HepG2 (cell line): Measurements from ENCODE around the gene HDHD3. TPM values are rescaled to one million over a fixed set of nuclear protein-coding genes. Genes with fewer than 3 reads are reported as not detected.
A peak's percentile ranks its signal among the peaks of the same experiment; 100 is the strongest.

ENCODE experiments used
- ATAC-seq: fragments of 200-7000 bp; cut with Tn5 transposase; 3 replicates; pipeline ENCODE4 v1.9.1; 2020; ENCODE audit warnings: mild to moderate bottlenecking, moderate library complexity
- BruUV-seq: library from RNA; stranded (reverse); fragments of 400-500 nt; replicated peaks from 2 replicates; lab custom pipeline; 2021; lab: Mats Ljungman, UMichigan
- CTCF ChIA-PET: fragments of 300-600 bp; formaldehyde crosslinking; extraction: SDS; loops from one replicate; lab custom pipeline; 2021; ENCODE audit warnings: low total read pairs, inconsistent platforms, low intra/inter-chr PET ratio; lab: Yijun Ruan, JAX
- POLR2A ChIA-PET: fragments of 350-600 bp; sonication (Branson Sonifier 250); formaldehyde crosslinking; loops from one replicate; lab custom pipeline; 2020; ENCODE audit warnings: antibody characterized with exemption, inconsistent platforms; lab: Yijun Ruan, JAX
- DNase-seq: peaks from one replicate; pipeline ENCODE4 v3.0.0-alpha.2; 2015; ENCODE audit warnings: low spot score
- FAIRE-seq: peaks from 3 replicates; lab custom pipeline; 2011; peaks lifted over from hg19 to GRCh38; lab: Jason Lieb, UNC
- H2AFZ ChIP-seq: one replicate; pipeline ENCODE4 v1.6.1; 2011; ENCODE audit warnings: low read length, inconsistent platforms
- H3K27ac ChIP-seq: fragments of 300-600 bp; 3 replicates; pipeline ENCODE4 v1.8.0; 2011; ENCODE audit warnings: mixed run types, mild to moderate bottlenecking, mixed read lengths, low read length, inconsistent platforms; ENCODE audit not compliant: insufficient read depth; ENCODE audit errors: extremely low read length
- H3K27me3 ChIP-seq, 2 experiments: fragments of 200-600 bp in 1 of 2; 2 replicates in 1 of 2; 3 replicates in 1 of 2; pipeline versions ENCODE4 v1.6.0 to v1.8.0; 2011; ENCODE audit warnings: low read length in 2 of 2, mild to moderate bottlenecking in 2 of 2, moderate library complexity in 2 of 2, inconsistent platforms in 1 of 2; ENCODE audit not compliant: insufficient read depth in 2 of 2, control insufficient read depth in 1 of 2
- H3K36me3 ChIP-seq, 2 experiments: fragments of 200-600 bp in 1 of 2; replicated peaks in 1 of 2; 2 replicates in 1 of 2; 3 replicates in 1 of 2; pipeline versions ENCODE4 v1.5.1 to v1.8.0; 2011; ENCODE audit warnings: low read length in 2 of 2, inconsistent platforms in 1 of 2; ENCODE audit not compliant: insufficient read depth in 2 of 2, control insufficient read depth in 1 of 2
- H3K4me1 ChIP-seq: 2 replicates; pipeline ENCODE4 v1.5.1; 2012; ENCODE audit warnings: low read length, inconsistent platforms; ENCODE audit not compliant: insufficient read depth
- H3K4me2 ChIP-seq: 2 replicates; pipeline ENCODE4 v1.6.0; 2011; ENCODE audit warnings: low read depth, low read length, inconsistent platforms
- H3K4me3 ChIP-seq, 3 experiments: fragments of 200-600 bp in 1 of 3; sonication (generic), shearing (Covaris generic) in 1 of 3; replicated peaks in 1 of 3; 2 replicates each; pipeline ENCODE4 v1.5.1; 2011 to 2016; ENCODE audit warnings: low read length in 3 of 3, inconsistent platforms in 2 of 3, low read depth in 2 of 3, mild to moderate bottlenecking in 2 of 3, control low read depth in 1 of 3, mixed read lengths in 1 of 3; ENCODE audit not compliant: insufficient read depth in 1 of 3
- H3K79me2 ChIP-seq: one replicate; pipeline ENCODE4 v1.6.1; 2011; ENCODE audit warnings: low read length, inconsistent platforms; ENCODE audit not compliant: insufficient read depth
- H3K9ac ChIP-seq: 2 replicates; pipeline ENCODE4 v1.6.0; 2011; ENCODE audit warnings: mild to moderate bottlenecking, low read depth, low read length, inconsistent platforms; ENCODE audit not compliant: insufficient read depth
- H3K9me3 ChIP-seq: 2 replicates; pipeline ENCODE4 v1.5.1; 2012; ENCODE audit warnings: mild to moderate bottlenecking, low read length
- H4K20me1 ChIP-seq: 2 replicates; pipeline ENCODE4 v1.6.0; 2011; ENCODE audit warnings: inconsistent platforms, mild to moderate bottlenecking, low read length, moderate library complexity; ENCODE audit not compliant: insufficient read depth
- CENPX ChIP-seq: sonication (generic); formaldehyde crosslinking; IDR thresholded peaks from 2 replicates; pipeline ENCODE4 v1.9.0; 2021; ENCODE audit warnings: mild to moderate bottlenecking, missing genetic modification reagents, moderate library complexity
- ETS1 ChIP-seq: sonication (generic); formaldehyde crosslinking; IDR thresholded peaks from 2 replicates; pipeline ENCODE4 v1.4.0; 2020; ENCODE audit warnings: missing genetic modification reagents
- GATAD1 ChIP-seq: IDR thresholded peaks from 2 replicates; pipeline ENCODE4 v1.6.1; 2016; ENCODE audit warnings: missing genetic modification reagents, missing compliant biosample characterization
- SOX13 ChIP-seq, 3 experiments: fragments of 450-650 bp in 1 of 3; sonication (generic) in 1 of 3; formaldehyde crosslinking in 1 of 3; IDR thresholded peaks in 2 of 3; conservative IDR thresholded peaks in 1 of 3; 2 replicates each; pipeline versions ENCODE4 v1.5.0 to v1.6.1; 2016 to 2020; ENCODE audit warnings: antibody characterized with exemption in 1 of 3, mild to moderate bottlenecking in 1 of 3, missing compliant biosample characterization in 1 of 3, missing genetic modification reagents in 1 of 3, moderate library complexity in 1 of 3
- WIZ ChIP-seq: sonication (generic); formaldehyde crosslinking; IDR thresholded peaks from 2 replicates; pipeline ENCODE4 v1.5.1; 2020; ENCODE audit warnings: mild to moderate bottlenecking, missing genetic modification reagents
- ZNF660 ChIP-seq: sonication (generic); formaldehyde crosslinking; IDR thresholded peaks from 2 replicates; pipeline ENCODE4 v1.5.1; 2020; ENCODE audit warnings: mild to moderate bottlenecking, low read depth, missing genetic modification reagents, borderline replicate concordance
- WGBS: methylation state at CpG from one replicate; pipeline ENCODE4 v1.1.6; 2017; ENCODE audit warnings: low lambda C conversion rate; 5-methylcytosine and 5-hydroxymethylcytosine counted together
- in situ Hi-C: cut with HindIII; loops from 2 replicates; pipeline ENCODE4 v1.10.0; 2017; ENCODE audit warnings: low pct_unique_long_range_greater_than_20kb; ENCODE audit not compliant: extremely low pct_ligation_motif_present
- intact Hi-C: fragments of 100-400 bp; cut with micrococcal nuclease; formaldehyde crosslinking; loops from one replicate; pipeline ENCODE4 v1.10.0; 2022; ENCODE audit not compliant: unreplicated experiment
- polyA plus RNA-seq, 8 experiments: library from polyadenylated mRNA; depleted of rRNA in 3 of 8; stranded (reverse) in 7 of 8; unstranded in 1 of 8; fragments of >200 nt; fragmentation: Illumina TruSeq in 4 of 8; extraction: Trizol in 4 of 8; gene quantifications; 2 replicates each; pipeline versions ENCODE4 v1.2.1 to v1.2.3, GENCODE V29; 2011 to 2016; ENCODE audit warnings: low read depth in 4 of 8, missing spikeins in 1 of 8, mixed read lengths in 1 of 8; ENCODE audit not compliant: insufficient read depth in 1 of 8
- total RNA-seq, 5 experiments: library from RNA; depleted of rRNA; stranded (reverse); fragments of >200 nt; fragmentation: Illumina TruSeq; extraction: Trizol; gene quantifications; 2 replicates each; pipeline ENCODE4 v1.2.3, GENCODE V29; 2016; ENCODE audit warnings: low read depth in 1 of 5
- TF ChIP-seq, protein P1 (sequence below), 2 experiments: sonication (generic) in 1 of 2; formaldehyde crosslinking in 1 of 2; IDR thresholded peaks; 2 replicates each; pipeline versions ENCODE4 v1.6.1 to v1.9.0; 2014 to 2022; ENCODE audit warnings: antibody characterized with exemption in 1 of 2, borderline replicate concordance in 1 of 2, inconsistent platforms in 1 of 2, low read depth in 1 of 2, missing genetic modification reagents in 1 of 2

Gene HDHD3
- total and polyA plus RNA-seq, 2 of the 13 experiments (the other 11 are each of a cell fraction or from before 2014, with no cell fraction given), result 23.1 to 38.5 TPM

- BruUV-seq, result no TSS peak
- no peak for FAIRE-seq
These were observed 31.6 kb downstream of the HDHD3 start for GRCh38 chr9:113345190-113345589.

GRCh38 chr9:113343732-113344231 is 33.0 kb downstream of the HDHD3 start:
- ATAC-seq, result no peak
- Histone ChIP-seq H3K9ac (no peak overlapping the region), H3K9me3 (no peaks in the 10 kb centered on the region), H2AFZ (no peak overlapping the region), H3K4me2 (peak overlapping the region; percentile 15; the same call in 1 of the 2 replicates), H3K27ac (no peak overlapping the region), H3K4me1 (peaks cover 32% of the 10 kb centered on the region), H4K20me1 (no peaks in the 10 kb centered on the region), H3K27me3 (peaks cover 0 to 8% of the 10 kb centered on the region in 2 experiments; a peak in 3 of 5 replicates), H3K36me3 (no peaks in the 10 kb centered on the region), H3K79me2 (no peaks in the 10 kb centered on the region), H3K4me3 (no peak overlapping the region)
- peak; percentile 47 for DNase-seq
- no TSS peak for BruUV-seq
- FAIRE-seq, result no peak
- in situ Hi-C loops, result no loop called here
- ChIA-PET CTCF (no interaction called here), POLR2A (no interaction called here)
- WGBS, result 44% methylated on average over 1 of the region's 1 CpG
- intact Hi-C loops, result loop anchor here (5.0 kb wide), 1 partner anchor 59 kb away; the partner anchor contains the start of gene ALAD
- TF ChIP-seq WIZ (no peak), ZNF660 (CRISPR knock-in tag) (no peak), CENPX (CRISPR knock-in tag) (no peak), GATAD1 (no peak)
- TF ChIP-seq, protein P1, sequence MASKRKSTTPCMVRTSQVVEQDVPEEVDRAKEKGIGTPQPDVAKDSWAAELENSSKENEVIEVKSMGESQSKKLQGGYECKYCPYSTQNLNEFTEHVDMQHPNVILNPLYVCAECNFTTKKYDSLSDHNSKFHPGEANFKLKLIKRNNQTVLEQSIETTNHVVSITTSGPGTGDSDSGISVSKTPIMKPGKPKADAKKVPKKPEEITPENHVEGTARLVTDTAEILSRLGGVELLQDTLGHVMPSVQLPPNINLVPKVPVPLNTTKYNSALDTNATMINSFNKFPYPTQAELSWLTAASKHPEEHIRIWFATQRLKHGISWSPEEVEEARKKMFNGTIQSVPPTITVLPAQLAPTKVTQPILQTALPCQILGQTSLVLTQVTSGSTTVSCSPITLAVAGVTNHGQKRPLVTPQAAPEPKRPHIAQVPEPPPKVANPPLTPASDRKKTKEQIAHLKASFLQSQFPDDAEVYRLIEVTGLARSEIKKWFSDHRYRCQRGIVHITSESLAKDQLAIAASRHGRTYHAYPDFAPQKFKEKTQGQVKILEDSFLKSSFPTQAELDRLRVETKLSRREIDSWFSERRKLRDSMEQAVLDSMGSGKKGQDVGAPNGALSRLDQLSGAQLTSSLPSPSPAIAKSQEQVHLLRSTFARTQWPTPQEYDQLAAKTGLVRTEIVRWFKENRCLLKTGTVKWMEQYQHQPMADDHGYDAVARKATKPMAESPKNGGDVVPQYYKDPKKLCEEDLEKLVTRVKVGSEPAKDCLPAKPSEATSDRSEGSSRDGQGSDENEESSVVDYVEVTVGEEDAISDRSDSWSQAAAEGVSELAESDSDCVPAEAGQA (IDR thresholded peaks at IDR 0.05; ENCODE audit: low read depth), result no peak
- TF ChIP-seq, protein P1 (CRISPR knock-in tag; IDR thresholded peaks at IDR 0.05; ENCODE audit: borderline replicate concordance), result no peak

More at GRCh38 chr9:113345190-113345589, 31.6 kb downstream of the HDHD3 start:
- peaks cover 32% of the 10 kb centered on the region for H3K4me1 ChIP-seq
- peak; percentile 42 for DNase-seq
- H3K79me2 ChIP-seq, result no peaks in the 10 kb centered on the region
- WGBS, result 2% methylated on average over 2 of the region's 2 CpGs
- H4K20me1 ChIP-seq, result no peaks in the 10 kb centered on the region
- ChIA-PET CTCF (interaction anchor here (1.5 kb wide), 1 partner anchor 62 kb away, joined by 4 read pairs; no protein-coding TSS in a partner anchor), POLR2A (no interaction called here)
- H2AFZ ChIP-seq, result no peak overlapping the region
- H3K4me3 ChIP-seq, result no peak overlapping the region
- H3K27me3 ChIP-seq, result peaks cover 0 to 18% of the 10 kb centered on the region in 2 experiments; a peak in 3 of 5 replicates
- intact Hi-C loops, result loop anchor here (5.0 kb wide), 1 partner anchor 33 kb away; no protein-coding TSS in a partner anchor
- H3K9ac ChIP-seq, result no peak overlapping the region
- no peak for ATAC-seq
- H3K4me2 ChIP-seq, result no peak overlapping the region
- in situ Hi-C loops, result no loop called here
- no peaks in the 10 kb centered on the region for H3K9me3 ChIP-seq
- no peaks in the 10 kb centered on the region for H3K36me3 ChIP-seq
- H3K27ac ChIP-seq, result no peak overlapping the region
- TF ChIP-seq SOX13 (IDR thresholded peaks at IDR 0.05), result no peak
- peak in 1 of 2 experiments; percentile 27; a peak in 1 of 4 replicates for TF ChIP-seq SOX13 (CRISPR knock-in tag; conservative IDR thresholded peaks at IDR 0.05 in 1 of 2, IDR thresholded peaks at IDR 0.05 in 1 of 2)
- TF ChIP-seq ETS1 (CRISPR knock-in tag), result no peak
